Measurements from ENCODE around the gene PTPN11.
A peak's percentile ranks its signal among the peaks of the same experiment; 100 is the strongest.
"Not testable (repeated sequence)": the region's sequence is repeated elsewhere in the genome, so short reads cannot be mapped to it uniquely, and the experiment has no call there.

Gene PTPN11

GRCh38 chr12:112409064-112409905, 9.5 kb upstream of the PTPN11 start, which contains the start of gene RPL6:
RPL6 (minus strand) TSS chr12:112409605; CDS start chr12:112408656, 949 bp downstream.
- peak; percentile 27 to 90 (median 74) for DNase-seq

DNA sequence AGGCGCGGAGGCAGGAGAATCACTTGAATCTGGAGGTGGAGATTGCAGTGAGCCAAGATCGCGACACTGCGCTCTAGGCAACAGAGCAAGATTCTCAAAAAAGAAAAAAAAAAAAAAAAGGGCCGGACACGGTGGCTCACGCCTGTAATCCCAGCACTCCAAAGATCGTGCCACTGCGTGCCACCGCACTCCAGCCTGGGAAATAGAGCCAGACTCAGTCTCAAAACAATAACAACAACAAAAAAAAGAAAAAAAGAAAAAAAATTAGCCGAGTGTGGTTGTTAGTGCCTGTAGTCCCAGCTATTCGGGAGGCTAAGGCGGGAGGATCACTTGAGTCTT, 8.9 kb upstream of the PTPN11 start:
- DNase-seq = no peak

DNA sequence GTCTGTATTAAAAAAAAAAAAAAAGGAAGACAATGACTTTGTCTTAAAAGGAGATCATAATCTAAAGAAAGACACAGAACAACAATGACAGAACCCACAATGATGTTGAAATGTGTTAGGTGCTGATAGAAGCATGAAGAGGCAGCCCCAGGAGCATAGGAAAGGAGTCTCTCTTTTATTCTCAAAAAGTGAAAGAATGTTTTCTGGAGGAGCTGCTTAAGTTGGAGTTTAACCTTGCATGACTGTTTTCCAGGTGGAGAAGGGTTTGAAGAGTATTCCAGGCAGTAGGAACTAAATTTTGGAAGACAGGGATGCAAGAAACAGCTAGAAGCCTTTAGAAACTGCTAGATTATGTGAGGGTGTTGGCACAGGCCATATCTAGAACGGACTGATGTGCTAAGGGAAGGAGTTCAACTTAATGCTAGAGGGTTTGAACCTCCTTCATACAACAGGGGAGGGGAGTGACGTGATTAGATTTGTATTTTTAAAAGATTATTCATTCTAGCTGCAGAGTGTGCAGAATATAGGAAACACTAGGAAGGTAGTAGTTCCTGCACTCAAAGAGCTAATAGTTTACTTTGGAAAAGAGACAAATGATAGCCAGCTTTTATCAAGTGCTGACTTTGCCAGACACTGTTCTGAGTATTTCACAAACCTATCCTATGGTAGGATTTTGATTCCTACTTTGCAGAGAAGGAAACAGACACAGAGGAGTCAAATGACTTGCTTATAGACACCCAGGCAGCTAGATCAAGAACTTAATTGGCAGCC, 4.7 kb upstream of the PTPN11 start:
- no peak for DNase-seq

GRCh38 chr12:112415457-112415856, 3.3 kb upstream of the PTPN11 start:
- not testable (repeated sequence) for DNase-seq

GRCh38 chr12:112418273-112418607, 507 bp upstream of the PTPN11 start:
- no peak for DNase-seq

DNA sequence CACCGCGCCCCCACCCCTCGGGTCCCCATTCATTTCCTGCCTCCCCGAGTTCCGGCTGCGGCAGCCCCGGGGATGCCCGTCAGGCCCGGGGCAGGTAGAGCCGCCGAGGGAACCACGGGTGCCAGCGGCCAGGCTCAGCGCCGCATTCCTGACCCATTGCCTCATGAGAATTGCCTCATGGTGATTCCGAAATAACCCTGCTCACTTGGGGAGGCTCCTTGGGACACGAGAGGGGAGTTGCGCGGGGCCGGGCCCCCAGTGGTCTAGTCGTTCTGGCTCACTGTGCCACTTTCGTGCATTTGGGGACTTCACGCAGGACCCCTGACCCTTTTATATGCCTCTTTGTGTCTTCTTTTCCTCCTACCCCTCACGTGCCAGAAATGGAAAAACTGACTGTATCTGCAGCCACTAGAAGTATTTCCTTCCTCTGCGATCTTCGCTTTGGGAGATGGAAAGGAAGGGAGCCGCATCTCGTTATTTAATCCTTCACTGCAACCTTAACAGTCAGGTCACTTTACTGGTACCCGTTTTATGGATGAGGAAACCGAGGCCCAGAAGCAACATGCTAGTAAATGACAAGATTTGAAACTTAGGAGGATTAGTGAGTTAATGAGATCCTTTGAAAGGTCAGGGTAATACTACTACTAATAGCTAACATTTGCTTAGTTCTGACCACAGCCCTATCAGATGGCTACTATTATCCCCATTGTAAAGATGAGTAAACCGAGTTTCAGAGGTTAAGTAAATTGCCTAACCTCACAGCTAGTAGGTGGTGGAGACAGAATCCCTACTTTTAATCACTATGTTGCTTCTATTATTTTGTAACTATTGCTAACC, 768 bp downstream of the PTPN11 start:
- peak in 14 of 56 donors; percentile 5 to 66 (median 37) for DNase-seq

GRCh38 chr12:112420740-112421139, 2.0 kb downstream of the PTPN11 start:
- no peak for DNase-seq

GRCh38 chr12:112421363-112421762, 2.6 kb downstream of the PTPN11 start:
- no peak for DNase-seq

DNA sequence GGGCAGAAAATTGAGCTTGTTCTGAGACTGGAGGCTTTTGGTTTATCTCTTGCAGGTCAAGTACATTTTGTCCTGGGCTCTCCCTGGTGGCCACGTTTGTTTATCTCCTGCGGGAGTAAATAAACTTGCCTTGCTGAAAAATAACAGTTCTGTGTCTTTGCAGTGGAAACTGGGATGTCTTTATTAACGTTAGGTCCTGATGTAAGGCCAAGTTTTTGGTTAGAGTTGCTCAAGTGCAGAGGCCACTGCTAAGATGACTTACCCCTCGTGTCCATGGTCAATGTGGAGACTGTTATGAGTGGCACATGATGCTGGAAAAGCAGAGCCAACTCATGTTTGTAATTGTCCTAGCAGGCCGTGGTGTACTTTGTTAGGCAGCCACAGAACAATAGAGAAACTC, 3.8 kb downstream of the PTPN11 start:
- DNase-seq = peak in 44 of 56 donors; percentile 3 to 83 (median 35)

DNA sequence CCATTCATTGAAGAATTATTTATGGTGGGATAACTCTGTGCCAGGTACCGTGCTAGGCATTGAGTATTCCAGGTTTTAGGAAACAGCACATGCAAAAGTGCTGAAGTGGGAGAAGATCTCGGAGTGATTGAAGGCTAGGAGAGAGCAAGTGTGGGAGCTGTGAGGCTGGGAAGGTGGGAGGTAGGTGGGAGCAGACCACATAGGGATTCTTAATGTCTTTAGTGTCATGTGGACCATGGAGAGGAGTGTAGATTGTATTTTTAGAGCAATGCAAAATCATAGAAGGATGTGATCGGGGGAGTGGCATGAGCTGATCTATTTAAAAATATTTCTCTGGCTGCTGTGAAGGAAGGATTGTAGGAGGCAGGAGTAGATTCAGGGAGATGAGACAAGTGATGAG, 5.4 kb downstream of the PTPN11 start:
- peak in 1 of 56 donors; percentile 5 for DNase-seq

DNA sequence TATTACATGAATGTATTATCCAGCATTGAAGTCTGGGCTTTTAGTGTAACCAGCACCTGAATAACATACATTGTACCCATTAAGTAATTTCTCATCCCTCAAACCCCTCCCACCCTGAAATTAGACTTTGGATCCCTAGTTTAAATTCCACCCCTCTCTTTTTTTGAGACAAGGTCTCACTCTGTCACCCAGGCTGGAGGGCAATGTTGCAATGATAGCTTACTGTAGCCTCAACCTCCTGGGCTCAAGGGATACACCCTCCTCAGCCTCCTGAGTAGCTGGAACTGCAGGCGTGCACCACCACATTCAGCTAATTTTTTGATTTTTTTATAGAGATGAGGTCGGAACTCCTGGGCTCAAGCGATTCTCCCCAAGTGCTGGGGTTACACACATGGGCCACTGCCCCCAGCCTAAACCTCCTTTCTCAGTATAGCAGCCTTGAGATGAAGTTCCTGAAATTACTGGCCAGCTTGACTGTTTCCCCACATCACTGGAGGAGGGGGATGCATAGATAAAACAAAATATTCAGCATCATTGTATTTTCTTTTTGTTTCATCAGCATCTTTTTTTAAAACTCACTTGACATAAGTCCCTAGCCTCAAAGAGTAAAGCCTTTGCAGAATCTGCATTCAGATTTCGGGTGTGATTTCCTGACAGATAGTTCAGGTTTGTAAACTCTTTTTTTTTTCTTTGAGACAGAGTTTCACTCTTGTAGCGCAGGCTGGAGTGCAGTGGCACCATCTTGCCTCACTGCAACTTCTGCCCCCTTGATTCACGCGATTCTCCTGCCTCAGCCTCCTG, 7.0 kb downstream of the PTPN11 start:
- no peak for DNase-seq

DNA sequence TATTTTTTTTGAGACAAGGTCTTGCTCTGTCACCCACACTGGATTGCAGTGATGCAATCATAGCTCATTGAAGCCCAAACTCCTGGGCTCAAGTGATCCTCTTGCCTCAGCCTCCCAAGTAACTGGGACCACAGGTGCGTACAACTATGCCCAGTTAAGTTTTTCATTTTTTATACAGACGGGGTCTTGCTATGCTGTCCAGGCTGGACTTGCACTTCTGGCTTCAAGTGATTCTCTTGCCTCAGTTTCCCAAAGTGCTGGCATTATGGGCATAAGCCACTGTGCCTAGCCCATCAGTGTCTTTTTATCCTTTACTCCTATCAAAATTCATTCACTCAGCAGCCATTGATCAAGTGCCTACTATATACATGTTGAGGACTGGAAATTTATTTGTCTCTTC, 9.0 kb downstream of the PTPN11 start:
- no peak for DNase-seq

- DNase-seq = no peak
Observed at GRCh38 chr12:112430929-112431328, 12.2 kb downstream of the PTPN11 start.

- no peak for DNase-seq
Observed at GRCh38 chr12:112431965-112432364, 13.2 kb downstream of the PTPN11 start.

GRCh38 chr12:112433551-112433950, 14.8 kb downstream of the PTPN11 start:
- no peak for DNase-seq

GRCh38 chr12:112438645-112439044, 19.9 kb downstream of the PTPN11 start:
- DNase-seq = not testable (repeated sequence)

DNA sequence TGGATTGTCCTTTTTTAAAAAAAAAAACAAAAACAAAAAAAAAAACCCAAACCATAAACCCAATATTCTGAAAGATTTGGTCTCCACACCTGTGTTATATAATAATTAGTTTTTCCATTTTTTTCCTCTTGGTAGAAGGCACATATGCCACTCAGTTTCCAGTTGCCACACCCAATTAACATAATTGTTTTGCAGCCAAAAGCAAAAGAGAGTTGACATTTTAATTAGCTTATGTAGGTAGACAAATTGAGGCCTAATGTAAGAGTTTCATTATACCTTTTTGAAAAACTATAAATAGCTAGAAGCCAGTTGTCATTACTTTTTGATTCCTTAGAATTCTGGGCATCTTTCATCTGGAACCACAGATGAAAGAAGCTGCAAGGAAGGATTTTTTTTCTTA, 21.0 kb downstream of the PTPN11 start:
- no peak for DNase-seq

- DNase-seq = not testable (repeated sequence)
Observed at GRCh38 chr12:112440653-112441052, 21.9 kb downstream of the PTPN11 start.

GRCh38 chr12:112443916-112444315, 25.2 kb downstream of the PTPN11 start:
- DNase-seq = no peak

- DNase-seq = no peak
Observed at GRCh38 chr12:112446008-112446725, 27.4 kb downstream of the PTPN11 start.
